Measurements from ENCODE around the gene CCDC86. TPM values are rescaled to one million over a fixed set of nuclear protein-coding genes. Genes with fewer than 3 reads are reported as not detected.

The CCDC86 gene
- total and polyA plus RNA-seq, 9 of the 15 experiments (the other 6 are each of a cell fraction or from before 2014, with no cell fraction given): 4.6 to 102 (median 25.2) TPM

GRCh38 chr11:60852982-60853950 is 11.4 kb downstream of the CCDC86 start:
- peaks cover 6% of the 10 kb centered on the region for H3K9me1 ChIP-seq (ENCODE audit: control insufficient read depth, insufficient read depth, low read length)
- peak overlapping the region; percentile 86 for H3K4me2 ChIP-seq (ENCODE audit: insufficient read depth, low read length)
- DNase-seq (ENCODE audit: extremely low read depth in 1 of 4, low spot score in 3 of 4) (no peak), ATAC-seq (no peak), FAIRE-seq (no peak)
- intact Hi-C loops (cut with micrococcal nuclease): no loop called here
- no peak overlapping the region for H2AFZ ChIP-seq (ENCODE audit: low read depth, low read length)
- ChIA-PET CTCF (ENCODE audit: low intra/inter-chr PET ratio) (interaction anchor here (0.7 kb wide), 1 partner anchor 34 kb away, joined by 3 read pairs; no protein-coding TSS in a partner anchor), POLR2A (interaction anchor here (1.1 to 2.0 kb wide), 2 partner anchors 11 to 15 kb away, joined by 3 to 4 read pairs; no protein-coding TSS in a partner anchor)
- peak overlapping the region; percentile 41 to 47; a peak in 3 of 4 replicates for H3K9ac ChIP-seq (ENCODE audit: insufficient read depth in 1 of 2, low read depth in 2 of 2, low read length in 2 of 2)
- peaks cover 5% of the 10 kb centered on the region; the same call in 1 of the 3 replicates for H3K79me2 ChIP-seq (ENCODE audit: control insufficient read depth, insufficient read depth, low read length)
- peak overlapping the region; percentile 67 for H3K27ac ChIP-seq (ENCODE audit: extremely low read depth, low read depth, low read length)
- in situ Hi-C loops (cut with MboI): no loop called here
- peak overlapping the region; percentile 21; the same call in 1 of the 2 replicates for H3K4me3 ChIP-seq
- WGBS (ENCODE audit: insufficient coverage, low coverage, missing lambda C conversion rate): 94% methylated on average over 48 of the region's 68 CpGs
- H4K20me1 ChIP-seq (replicated peaks; ENCODE audit: control insufficient read depth, insufficient read depth, low read length): no peaks in the 10 kb centered on the region
- TF ChIP-seq, protein P1, sequence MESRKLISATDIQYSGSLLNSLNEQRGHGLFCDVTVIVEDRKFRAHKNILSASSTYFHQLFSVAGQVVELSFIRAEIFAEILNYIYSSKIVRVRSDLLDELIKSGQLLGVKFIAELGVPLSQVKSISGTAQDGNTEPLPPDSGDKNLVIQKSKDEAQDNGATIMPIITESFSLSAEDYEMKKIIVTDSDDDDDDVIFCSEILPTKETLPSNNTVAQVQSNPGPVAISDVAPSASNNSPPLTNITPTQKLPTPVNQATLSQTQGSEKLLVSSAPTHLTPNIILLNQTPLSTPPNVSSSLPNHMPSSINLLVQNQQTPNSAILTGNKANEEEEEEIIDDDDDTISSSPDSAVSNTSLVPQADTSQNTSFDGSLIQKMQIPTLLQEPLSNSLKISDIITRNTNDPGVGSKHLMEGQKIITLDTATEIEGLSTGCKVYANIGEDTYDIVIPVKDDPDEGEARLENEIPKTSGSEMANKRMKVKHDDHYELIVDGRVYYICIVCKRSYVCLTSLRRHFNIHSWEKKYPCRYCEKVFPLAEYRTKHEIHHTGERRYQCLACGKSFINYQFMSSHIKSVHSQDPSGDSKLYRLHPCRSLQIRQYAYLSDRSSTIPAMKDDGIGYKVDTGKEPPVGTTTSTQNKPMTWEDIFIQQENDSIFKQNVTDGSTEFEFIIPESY (CRISPR knock-in tag; IDR thresholded peaks at IDR 0.05): peak; percentile 97
- peak; percentile 34; the same call in 1 of the 2 replicates for TF ChIP-seq POLR2G (IDR thresholded peaks at IDR 0.05; ENCODE audit: low read depth, low read length)
- 0 out of 2 replicates have a peak, but pooled peaks have one; percentile 21 for TF ChIP-seq RBFOX2 (IDR thresholded peaks at IDR 0.05; ENCODE audit: low read depth, low read length)
- no peak for TF ChIP-seq ILF3 (IDR thresholded peaks at IDR 0.05; ENCODE audit: borderline replicate concordance)
- H3K9me3 ChIP-seq (replicated peaks; ENCODE audit: control insufficient read depth, insufficient read depth, low read depth, low read length): no peaks in the 10 kb centered on the region
- no peaks in the 10 kb centered on the region for H3K27me3 ChIP-seq (ENCODE audit: control insufficient read depth in 2 of 2, insufficient read depth in 2 of 2, low read length in 2 of 2)
- H3K36me3 ChIP-seq (ENCODE audit: control insufficient read depth, insufficient read depth, low read length): peaks cover 47% of the 10 kb centered on the region; the same call in 2 of the 3 replicates
- no TSS peak for BruUV-seq (replicated peaks)
- H3K4me1 ChIP-seq (replicated peaks in 1 of 2; ENCODE audit: control insufficient read depth in 2 of 2, insufficient read depth in 2 of 2, low read length in 2 of 2): peaks cover 39 to 54% of the 10 kb centered on the region in 2 experiments
